HL-60 (cell line): ENCODE results near the gene JAML.

Source experiments
- DNase-seq, 2 experiments: peaks; one replicate each; pipeline ENCODE4 v3.0.0-alpha.2; 2010 to 2020; ENCODE audit warnings: low read depth in 1 of 2, low spot score in 1 of 2
- H3K27ac ChIP-seq: fragments of 250-450 bp; sonication (Bioruptor Pico); replicated peaks from 2 replicates; pipeline ENCODE4 v1.5.1; 2020; ENCODE audit warnings: mild to moderate bottlenecking, moderate library complexity
- H3K27me3 ChIP-seq: fragments of 250-450 bp; sonication (Bioruptor Pico); 2 replicates; pipeline ENCODE4 v1.5.1; 2021; ENCODE audit warnings: mild to moderate bottlenecking, moderate library complexity; ENCODE audit not compliant: insufficient read depth, poor library complexity, severe bottlenecking
- H3K4me3 ChIP-seq: replicated peaks from 2 replicates; pipeline ENCODE4 v1.5.1; 2011; ENCODE audit warnings: mild to moderate bottlenecking, control low read depth, low read length; ENCODE audit not compliant: insufficient read depth
- CTCF ChIP-seq: IDR thresholded peaks from one replicate; pipeline ENCODE4 v1.5.1; 2011; ENCODE audit warnings: low read length, control low read depth, inconsistent platforms; ENCODE audit not compliant: insufficient read depth
- GABPA ChIP-seq: IDR thresholded peaks from 2 replicates; pipeline ENCODE4 v1.6.1; 2012; ENCODE audit warnings: low read depth
- POLR2AphosphoS5 ChIP-seq: IDR thresholded peaks from 2 replicates; pipeline ENCODE4 v1.6.1; 2012; ENCODE audit warnings: low read depth
- REST ChIP-seq: IDR thresholded peaks from 2 replicates; pipeline ENCODE4 v1.6.1; 2012; ENCODE audit warnings: low read depth; ENCODE audit not compliant: insufficient replicate concordance
- SPI1 ChIP-seq: IDR thresholded peaks from 2 replicates; pipeline ENCODE4 v1.6.1; 2012; ENCODE audit warnings: low read depth, mild to moderate bottlenecking, borderline replicate concordance

Gene JAML

GRCh38 chr11:118152552-118153471 is 72.0 kb downstream of the JAML start, which contains the start of gene SCN4B:
TSS of gene SCN4B (minus strand) at chr11:118152823. CDS start at chr11:118152673, 150 bp downstream.
- DNase-seq: peak; percentile 21 to 46
- Histone ChIP-seq H3K27ac (no peak within 1 kb of the TSS), H3K27me3 (peaks cover 44% of the 10 kb centered on the region), H3K4me3 (peak within 1 kb of the TSS; percentile 15)
- TF ChIP-seq SPI1: no peak

GRCh38 chr11:118152020-118152551 is 72.7 kb downstream of the JAML start:
- Histone ChIP-seq H3K27me3 (peaks cover 39% of the 10 kb centered on the region), H3K27ac (no peak overlapping the region), H3K4me3 (no peak overlapping the region)
- TF ChIP-seq GABPA: no peak
- no peak for TF ChIP-seq CTCF
- no peak for TF ChIP-seq REST
- no peak for TF ChIP-seq POLR2AphosphoS5
- no peak for TF ChIP-seq SPI1
- DNase-seq: no peak

- H3K27ac ChIP-seq: no peak overlapping the region
- no peak overlapping the region for H3K4me3 ChIP-seq
- DNase-seq: no peak
- TF ChIP-seq SPI1 (no peak), POLR2AphosphoS5 (no peak), GABPA (no peak), REST (no peak), CTCF (no peak)
- H3K27me3 ChIP-seq: peaks cover 35% of the 10 kb centered on the region
Measured at GRCh38 chr11:118151431-118151830, 73.4 kb downstream of the JAML start.

GRCh38 chr11:118149493-118149892 is 75.3 kb downstream of the JAML start:
- no peak overlapping the region for H3K4me3 ChIP-seq
- H3K27me3 ChIP-seq: peaks cover 23% of the 10 kb centered on the region
- no peak overlapping the region for H3K27ac ChIP-seq
- DNase-seq: no peak
- TF ChIP-seq POLR2AphosphoS5 (no peak), GABPA (no peak), CTCF (no peak), SPI1 (no peak), REST (no peak)
